ENCODE measurements around the gene HTR3E. TPM values are rescaled to one million over a fixed set of nuclear protein-coding genes. Genes with fewer than 3 reads are reported as not detected.
A peak's percentile ranks its signal among the peaks of the same experiment; 100 is the strongest.

HTR3E gene, protein sequence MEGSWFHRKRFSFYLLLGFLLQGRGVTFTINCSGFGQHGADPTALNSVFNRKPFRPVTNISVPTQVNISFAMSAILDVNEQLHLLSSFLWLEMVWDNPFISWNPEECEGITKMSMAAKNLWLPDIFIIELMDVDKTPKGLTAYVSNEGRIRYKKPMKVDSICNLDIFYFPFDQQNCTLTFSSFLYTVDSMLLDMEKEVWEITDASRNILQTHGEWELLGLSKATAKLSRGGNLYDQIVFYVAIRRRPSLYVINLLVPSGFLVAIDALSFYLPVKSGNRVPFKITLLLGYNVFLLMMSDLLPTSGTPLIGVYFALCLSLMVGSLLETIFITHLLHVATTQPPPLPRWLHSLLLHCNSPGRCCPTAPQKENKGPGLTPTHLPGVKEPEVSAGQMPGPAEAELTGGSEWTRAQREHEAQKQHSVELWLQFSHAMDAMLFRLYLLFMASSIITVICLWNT
- total RNA-seq (2021) (not detected in 2 replicates), Bru-seq, nascent RNA (not detected), BruChase-seq, experiment 1, labeled RNA remaining after a 2-hour chase (not detected), BruChase-seq, experiment 2, labeled RNA remaining after a 6-hour chase (percentile 1 among the genes with signal in this experiment)
- long read RNA-seq: 0 reads

DNA sequence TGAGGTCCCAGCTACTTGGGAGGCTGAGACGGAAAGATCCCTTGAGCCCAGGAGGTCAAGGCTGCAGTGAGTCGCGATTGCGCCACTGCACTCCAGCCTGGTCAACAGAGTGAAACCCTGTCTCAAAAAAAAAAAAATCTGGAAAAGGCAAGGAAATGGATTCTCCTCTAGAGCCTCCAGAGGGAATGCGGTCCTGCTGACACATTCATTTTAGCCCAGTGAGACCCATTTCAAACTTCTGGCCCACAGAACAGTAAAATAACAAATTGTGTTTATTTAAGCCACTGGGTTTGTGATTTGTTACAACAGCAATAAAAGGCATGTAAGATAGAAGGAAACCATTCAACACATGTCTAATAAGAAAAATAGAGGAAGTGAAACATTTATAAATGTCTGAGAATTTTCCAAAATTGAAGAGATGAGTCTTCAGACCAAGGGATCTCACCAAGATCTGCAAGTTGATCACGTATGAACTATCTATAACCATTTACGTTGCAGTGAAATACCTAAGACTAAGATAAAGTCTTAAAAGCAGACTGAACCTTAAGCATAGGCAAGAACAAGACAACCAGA lies at the start of gene HTR3E:
TSS of gene HTR3E (plus strand) at position 254 of the 573 bp plus-strand sequence. CDS start 466 bp downstream, outside the sequence.
- CTCF ChIA-PET: no interaction called here
- Histone ChIP-seq H3K9me3 (ENCODE audit: insufficient read depth, low read depth) (peaks cover 14% of the 10 kb centered on the region; the same call in 1 of the 2 replicates), H3K4me2 (no peak within 1 kb of the TSS), H3K4me3 (no peak within 1 kb of the TSS), H3K27me3 (ENCODE audit: insufficient read depth, low read depth) (no peaks in the 10 kb centered on the region), H3K79me2 (ENCODE audit: low read depth) (no peaks in the 10 kb centered on the region), H3K27ac (no peak within 1 kb of the TSS), H3K4me1 (replicated peaks; ENCODE audit: insufficient read depth) (no peaks in the 10 kb centered on the region), H2AFZ (no peak within 1 kb of the TSS), H3K9me2 (ENCODE audit: insufficient read depth) (no peaks in the 10 kb centered on the region), H3K36me3 (ENCODE audit: low read depth) (no peaks in the 10 kb centered on the region), H3F3A (ENCODE audit: insufficient read depth, low read depth) (no peaks in the 10 kb centered on the region), H4K20me1 (ENCODE audit: insufficient read depth) (no peaks in the 10 kb centered on the region)
- intact Hi-C loops (cut with micrococcal nuclease; ENCODE audit: unreplicated experiment): no loop called here
- no TSS peak for BruUV-seq (replicated peaks)
- POLR2A ChIA-PET (ENCODE audit: unreplicated experiment): no interaction called here
- TF ChIP-seq, protein P1, sequence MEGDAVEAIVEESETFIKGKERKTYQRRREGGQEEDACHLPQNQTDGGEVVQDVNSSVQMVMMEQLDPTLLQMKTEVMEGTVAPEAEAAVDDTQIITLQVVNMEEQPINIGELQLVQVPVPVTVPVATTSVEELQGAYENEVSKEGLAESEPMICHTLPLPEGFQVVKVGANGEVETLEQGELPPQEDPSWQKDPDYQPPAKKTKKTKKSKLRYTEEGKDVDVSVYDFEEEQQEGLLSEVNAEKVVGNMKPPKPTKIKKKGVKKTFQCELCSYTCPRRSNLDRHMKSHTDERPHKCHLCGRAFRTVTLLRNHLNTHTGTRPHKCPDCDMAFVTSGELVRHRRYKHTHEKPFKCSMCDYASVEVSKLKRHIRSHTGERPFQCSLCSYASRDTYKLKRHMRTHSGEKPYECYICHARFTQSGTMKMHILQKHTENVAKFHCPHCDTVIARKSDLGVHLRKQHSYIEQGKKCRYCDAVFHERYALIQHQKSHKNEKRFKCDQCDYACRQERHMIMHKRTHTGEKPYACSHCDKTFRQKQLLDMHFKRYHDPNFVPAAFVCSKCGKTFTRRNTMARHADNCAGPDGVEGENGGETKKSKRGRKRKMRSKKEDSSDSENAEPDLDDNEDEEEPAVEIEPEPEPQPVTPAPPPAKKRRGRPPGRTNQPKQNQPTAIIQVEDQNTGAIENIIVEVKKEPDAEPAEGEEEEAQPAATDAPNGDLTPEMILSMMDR (conservative IDR thresholded peaks at IDR 0.05): no peak
- no peak for TF ChIP-seq EZH2 (IDR thresholded peaks at IDR 0.05; ENCODE audit: low read depth)
- no peak for DNase-seq

DNA sequence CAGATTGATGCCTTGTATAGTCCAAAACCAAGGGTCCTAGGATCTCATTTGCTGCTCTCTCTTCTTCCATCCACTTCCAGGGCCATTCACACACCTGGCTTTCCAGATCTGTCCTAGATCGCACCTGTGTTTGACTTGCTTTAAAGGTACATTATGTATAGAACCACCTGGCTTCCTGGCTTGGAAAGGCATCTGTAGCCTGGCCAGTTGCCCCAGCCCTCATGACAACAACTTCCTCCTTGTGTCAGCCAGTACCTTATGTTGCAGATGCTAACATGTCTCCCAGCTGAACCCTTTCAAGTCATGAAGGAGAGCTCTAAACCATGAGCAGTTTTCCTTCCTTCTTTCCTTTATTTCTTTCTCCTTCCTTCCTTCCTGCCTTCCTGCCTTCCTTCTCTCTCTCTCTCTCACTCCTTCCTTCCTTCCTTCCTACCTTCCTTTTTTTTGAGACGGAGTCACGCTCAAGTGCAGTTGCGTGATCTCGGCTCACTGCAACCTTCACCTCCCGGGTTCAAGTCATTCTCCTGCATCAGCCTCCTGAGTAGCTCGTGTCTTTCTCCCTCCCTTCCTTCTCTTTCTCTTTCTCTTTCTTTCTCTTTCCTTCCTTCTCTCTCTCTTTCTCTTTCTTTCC lies 46.5 kb upstream of the HTR3E start:
- no peaks in the 10 kb centered on the region for H3K9me2 ChIP-seq (ENCODE audit: insufficient read depth)
- TF ChIP-seq EZH2 (IDR thresholded peaks at IDR 0.05; ENCODE audit: low read depth): no peak
- TF ChIP-seq, protein P1 (conservative IDR thresholded peaks at IDR 0.05): no peak

DNA sequence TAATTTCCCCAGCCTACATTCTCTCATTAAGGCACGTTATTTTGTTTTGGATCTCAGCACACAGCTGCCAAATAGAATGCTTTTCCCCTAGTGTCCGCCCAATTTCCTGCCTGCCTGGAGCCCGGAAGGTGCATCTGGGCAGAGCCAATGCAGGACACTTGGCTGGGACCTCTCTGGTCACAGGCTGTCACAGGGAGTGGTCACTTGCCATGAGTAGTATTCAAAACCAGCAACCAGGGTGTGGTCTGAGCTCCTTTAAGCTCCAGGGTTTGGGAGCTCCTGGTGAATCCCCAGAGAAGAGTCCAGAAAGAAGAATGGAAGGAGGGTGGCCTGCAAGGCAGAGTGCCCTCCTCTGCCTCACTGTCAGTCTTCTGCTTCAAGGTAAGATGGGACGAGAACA lies 44.1 kb upstream of the HTR3E start, which contains the start of gene HTR3C:
TSS of gene HTR3C (plus strand) at position 281 of the 400 bp plus-strand sequence. CDS start at position 315, 34 bp downstream.
- Histone ChIP-seq H3K9me3 (ENCODE audit: insufficient read depth, low read depth) (no peaks in the 10 kb centered on the region), H3K27ac (no peak within 1 kb of the TSS), H2AFZ (no peak within 1 kb of the TSS), H3K36me3 (ENCODE audit: low read depth) (no peaks in the 10 kb centered on the region), H3K9me2 (ENCODE audit: insufficient read depth) (no peaks in the 10 kb centered on the region), H3K4me2 (no peak within 1 kb of the TSS), H4K20me1 (ENCODE audit: insufficient read depth) (no peaks in the 10 kb centered on the region), H3K27me3 (ENCODE audit: insufficient read depth, low read depth) (no peaks in the 10 kb centered on the region; the same call in 1 of the 2 replicates), H3F3A (ENCODE audit: insufficient read depth, low read depth) (no peaks in the 10 kb centered on the region), H3K79me2 (ENCODE audit: low read depth) (no peaks in the 10 kb centered on the region), H3K4me1 (replicated peaks; ENCODE audit: insufficient read depth) (no peaks in the 10 kb centered on the region), H3K4me3 (no peak within 1 kb of the TSS)
- ChIA-PET CTCF (no interaction called here), POLR2A (ENCODE audit: unreplicated experiment) (interaction anchor here (0.6 kb wide), 1 partner anchor 17 kb away, joined by 8 read pairs; no protein-coding TSS in a partner anchor)
- intact Hi-C loops (cut with micrococcal nuclease; ENCODE audit: unreplicated experiment): no loop called here
- no peak for TF ChIP-seq EZH2 (IDR thresholded peaks at IDR 0.05; ENCODE audit: low read depth)
- TF ChIP-seq, protein P1 (conservative IDR thresholded peaks at IDR 0.05): no peak
- BruUV-seq (replicated peaks): no TSS peak
- DNase-seq: no peak

More for the DNA sequence above, 46.5 kb upstream of the HTR3E start:
- no TSS peak for BruUV-seq (replicated peaks)
- Histone ChIP-seq H4K20me1 (ENCODE audit: insufficient read depth) (no peaks in the 10 kb centered on the region), H3K27ac (no peak overlapping the region), H3K9me3 (ENCODE audit: insufficient read depth, low read depth) (no peaks in the 10 kb centered on the region), H3K4me2 (no peak overlapping the region), H2AFZ (no peak overlapping the region), H3F3A (ENCODE audit: insufficient read depth, low read depth) (no peaks in the 10 kb centered on the region), H3K4me1 (replicated peaks; ENCODE audit: insufficient read depth) (no peaks in the 10 kb centered on the region), H3K27me3 (ENCODE audit: insufficient read depth, low read depth) (no peaks in the 10 kb centered on the region; the same call in 1 of the 2 replicates), H3K79me2 (ENCODE audit: low read depth) (no peaks in the 10 kb centered on the region), H3K4me3 (no peak overlapping the region), H3K36me3 (ENCODE audit: low read depth) (no peaks in the 10 kb centered on the region)
- CTCF ChIA-PET: interaction anchor here (0.7 to 0.8 kb wide), 2 partner anchors 14 to 692 kb away, joined by 7 to 24 read pairs; no protein-coding TSS in a partner anchor
- intact Hi-C loops (cut with micrococcal nuclease; ENCODE audit: unreplicated experiment): no loop called here
- no peak for DNase-seq
- POLR2A ChIA-PET (ENCODE audit: unreplicated experiment): no interaction called here

Measured in PC-9 (cell line).